Choroid plexus epithelial cell (primary cell): ENCODE results near the gene PPM1B.

ENCODE experiments used
- DNase-seq: peaks from one replicate; pipeline ENCODE4 v3.0.0-alpha.2; 2010; ENCODE audit warnings: low read depth
- H3K4me3 ChIP-seq: 2 replicates; pipeline ENCODE4 v1.5.1; 2011; ENCODE audit warnings: low read depth, mild to moderate bottlenecking, control low read depth, low read length, moderate library complexity
- CTCF ChIP-seq: conservative IDR thresholded peaks from 2 replicates; pipeline ENCODE4 v1.5.1; 2011; ENCODE audit warnings: low read depth, mild to moderate bottlenecking, control low read depth, inconsistent platforms, low read length, moderate library complexity

The PPM1B gene

DNA sequence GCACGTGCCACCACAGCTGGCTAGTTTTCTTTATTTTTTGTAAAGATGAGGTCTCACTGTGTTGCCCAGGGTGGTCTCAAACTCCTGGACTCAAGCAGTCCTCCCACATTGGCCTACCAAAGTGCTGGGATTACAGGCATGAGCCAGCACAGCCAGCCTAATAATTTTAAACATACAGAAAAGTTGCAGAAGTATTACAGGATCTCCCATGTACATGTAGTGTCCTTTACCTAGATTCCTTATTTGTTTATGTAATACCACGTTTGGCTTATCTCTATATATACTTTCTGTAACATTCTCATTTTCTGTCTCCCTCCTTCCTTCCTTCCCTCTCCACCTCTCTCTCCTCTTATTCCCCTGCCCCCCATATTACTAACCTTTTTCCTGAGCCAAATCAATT, 41.7 kb downstream of the PPM1B start:
- H3K4me3 ChIP-seq: no peak overlapping the region
- TF ChIP-seq CTCF: no peak
- no peak for DNase-seq

- H3K4me3 ChIP-seq: no peak overlapping the region
- no peak for TF ChIP-seq CTCF
- no peak for DNase-seq
Measured at GRCh38 chr2:44211183-44211582, 42.5 kb downstream of the PPM1B start.

GRCh38 chr2:44212302-44212701, 43.6 kb downstream of the PPM1B start:
- DNase-seq: no peak
- no peak for TF ChIP-seq CTCF
- no peak overlapping the region for H3K4me3 ChIP-seq

GRCh38 chr2:44215827-44216226, 47.2 kb downstream of the PPM1B start:
- TF ChIP-seq CTCF: no peak
- H3K4me3 ChIP-seq: no peak overlapping the region

GRCh38 chr2:44218771-44219170, 50.1 kb downstream of the PPM1B start:
- no peak for DNase-seq
- no peak for TF ChIP-seq CTCF
- H3K4me3 ChIP-seq: no peak overlapping the region

More at GRCh38 chr2:44215827-44216226, 47.2 kb downstream of the PPM1B start:
- no peak for DNase-seq

- no peak for DNase-seq
- no peak overlapping the region for H3K4me3 ChIP-seq
- no peak for TF ChIP-seq CTCF
Measured at GRCh38 chr2:44226753-44227152, 58.1 kb downstream of the PPM1B start.

DNA sequence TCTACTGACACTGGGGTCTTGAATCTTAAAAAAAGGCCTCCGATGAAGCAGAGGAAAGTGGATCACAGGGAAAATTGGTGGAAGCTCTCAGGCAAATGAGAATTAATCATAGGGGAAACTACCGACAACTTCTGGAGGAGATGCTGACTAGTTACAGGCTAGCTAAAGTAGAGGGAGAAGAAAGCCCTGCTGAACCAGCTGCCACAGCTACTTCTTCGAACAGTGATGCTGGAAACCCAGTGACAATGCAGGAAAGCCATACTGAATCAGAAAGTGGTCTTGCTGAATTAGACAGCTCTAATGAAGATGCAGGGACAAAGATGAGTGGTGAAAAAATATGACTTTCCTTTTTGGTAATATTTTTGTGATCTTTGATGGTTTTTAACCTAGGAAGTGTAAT, 61.7 kb downstream of the PPM1B start:
- no peak overlapping the region for H3K4me3 ChIP-seq
- TF ChIP-seq CTCF: no peak
- DNase-seq: no peak
